ENCODE results near the gene LARP1B.

DNA sequence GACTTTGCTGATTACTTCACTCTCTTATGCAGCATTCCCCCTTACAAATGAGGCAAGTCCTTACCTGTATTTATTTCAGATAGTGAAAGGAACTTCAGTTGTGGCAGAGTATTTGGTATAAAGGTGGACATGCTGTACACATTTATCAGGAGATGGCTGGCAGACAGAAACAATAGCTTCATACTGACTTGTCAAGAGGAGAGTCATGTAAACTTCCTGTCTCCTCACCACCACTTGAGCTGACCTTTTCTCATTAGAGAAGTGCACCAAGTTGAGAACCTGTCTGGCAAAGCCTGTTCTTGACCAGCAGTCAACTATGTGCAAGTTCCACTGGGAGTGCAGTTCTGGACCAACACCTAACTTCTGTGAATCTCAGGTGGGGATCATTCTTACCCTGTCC lies 80.8 kb downstream of the LARP1B start:
- TF ChIP-seq, protein P1, sequence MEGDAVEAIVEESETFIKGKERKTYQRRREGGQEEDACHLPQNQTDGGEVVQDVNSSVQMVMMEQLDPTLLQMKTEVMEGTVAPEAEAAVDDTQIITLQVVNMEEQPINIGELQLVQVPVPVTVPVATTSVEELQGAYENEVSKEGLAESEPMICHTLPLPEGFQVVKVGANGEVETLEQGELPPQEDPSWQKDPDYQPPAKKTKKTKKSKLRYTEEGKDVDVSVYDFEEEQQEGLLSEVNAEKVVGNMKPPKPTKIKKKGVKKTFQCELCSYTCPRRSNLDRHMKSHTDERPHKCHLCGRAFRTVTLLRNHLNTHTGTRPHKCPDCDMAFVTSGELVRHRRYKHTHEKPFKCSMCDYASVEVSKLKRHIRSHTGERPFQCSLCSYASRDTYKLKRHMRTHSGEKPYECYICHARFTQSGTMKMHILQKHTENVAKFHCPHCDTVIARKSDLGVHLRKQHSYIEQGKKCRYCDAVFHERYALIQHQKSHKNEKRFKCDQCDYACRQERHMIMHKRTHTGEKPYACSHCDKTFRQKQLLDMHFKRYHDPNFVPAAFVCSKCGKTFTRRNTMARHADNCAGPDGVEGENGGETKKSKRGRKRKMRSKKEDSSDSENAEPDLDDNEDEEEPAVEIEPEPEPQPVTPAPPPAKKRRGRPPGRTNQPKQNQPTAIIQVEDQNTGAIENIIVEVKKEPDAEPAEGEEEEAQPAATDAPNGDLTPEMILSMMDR (IDR thresholded peaks at IDR 0.05; ENCODE audit: low read depth, low read length), result no peak
- no peak for TF ChIP-seq POLR2A (IDR thresholded peaks at IDR 0.05; ENCODE audit: extremely low read depth, insufficient read length)
- TF ChIP-seq, protein P2, sequence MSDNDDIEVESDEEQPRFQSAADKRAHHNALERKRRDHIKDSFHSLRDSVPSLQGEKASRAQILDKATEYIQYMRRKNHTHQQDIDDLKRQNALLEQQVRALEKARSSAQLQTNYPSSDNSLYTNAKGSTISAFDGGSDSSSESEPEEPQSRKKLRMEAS (IDR thresholded peaks at IDR 0.05; ENCODE audit: low read depth, low read length), result no peak
